HEK293 (cell line): ENCODE measurements around the gene FTSJ1.

Experiments
- ZNF274 ChIP-seq, 2 experiments: fragments of 200-500 bp in 1 of 2; fragments of 450-650 bp in 1 of 2; sonication (Bioruptor generic) in 1 of 2; formaldehyde crosslinking in 1 of 2; IDR thresholded peaks; 2 replicates each; pipeline versions ENCODE4 v1.5.1 to v1.6.1; 2014 to 2016; ENCODE audit warnings: borderline replicate concordance in 1 of 2, inconsistent platforms in 1 of 2, low read length in 1 of 2, missing biosample characterization in 1 of 2, missing genetic modification characterization in 1 of 2
- ZNF341 ChIP-seq: fragments of 450-650 bp; formaldehyde crosslinking; IDR thresholded peaks from 2 replicates; pipeline ENCODE4; 2016; ENCODE audit warnings: low read depth, missing biosample characterization, missing genetic modification characterization
- ZNF600 ChIP-seq: fragments of 450-650 bp; formaldehyde crosslinking; IDR thresholded peaks from 2 replicates; pipeline ENCODE4 v1.5.1; 2016; ENCODE audit warnings: missing biosample characterization, missing genetic modification characterization
- TF ChIP-seq, protein P1 (sequence below): fragments of 450-650 bp; formaldehyde crosslinking; IDR thresholded peaks from 2 replicates; pipeline ENCODE4 v1.5.1; 2016; ENCODE audit warnings: missing biosample characterization, missing genetic modification characterization

- no peak for TF ChIP-seq ZNF274 (IDR thresholded peaks at IDR 0.05; ENCODE audit: low read length)
- TF ChIP-seq ZNF274 (tag by site-specific recombination; IDR thresholded peaks at IDR 0.05; ENCODE audit: borderline replicate concordance), result no peak
- TF ChIP-seq ZNF600 (tag by site-specific recombination), result no peak
- TF ChIP-seq ZNF341 (tag by site-specific recombination), result no peak
- TF ChIP-seq, protein P1, sequence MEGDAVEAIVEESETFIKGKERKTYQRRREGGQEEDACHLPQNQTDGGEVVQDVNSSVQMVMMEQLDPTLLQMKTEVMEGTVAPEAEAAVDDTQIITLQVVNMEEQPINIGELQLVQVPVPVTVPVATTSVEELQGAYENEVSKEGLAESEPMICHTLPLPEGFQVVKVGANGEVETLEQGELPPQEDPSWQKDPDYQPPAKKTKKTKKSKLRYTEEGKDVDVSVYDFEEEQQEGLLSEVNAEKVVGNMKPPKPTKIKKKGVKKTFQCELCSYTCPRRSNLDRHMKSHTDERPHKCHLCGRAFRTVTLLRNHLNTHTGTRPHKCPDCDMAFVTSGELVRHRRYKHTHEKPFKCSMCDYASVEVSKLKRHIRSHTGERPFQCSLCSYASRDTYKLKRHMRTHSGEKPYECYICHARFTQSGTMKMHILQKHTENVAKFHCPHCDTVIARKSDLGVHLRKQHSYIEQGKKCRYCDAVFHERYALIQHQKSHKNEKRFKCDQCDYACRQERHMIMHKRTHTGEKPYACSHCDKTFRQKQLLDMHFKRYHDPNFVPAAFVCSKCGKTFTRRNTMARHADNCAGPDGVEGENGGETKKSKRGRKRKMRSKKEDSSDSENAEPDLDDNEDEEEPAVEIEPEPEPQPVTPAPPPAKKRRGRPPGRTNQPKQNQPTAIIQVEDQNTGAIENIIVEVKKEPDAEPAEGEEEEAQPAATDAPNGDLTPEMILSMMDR, result no peak
Observed at GRCh38 chrX:48523682-48524081, 47.7 kb downstream of the FTSJ1 start.
